GM18505 (cell line): ENCODE data around the gene TOPORS.

Experiments used
- ATAC-seq: cut with Tn5 transposase; IDR thresholded peaks from one replicate; pipeline ENCODE4 v1.9.1; 2021; ENCODE audit not compliant: unreplicated experiment
- POLR2A ChIP-seq: IDR thresholded peaks from 4 replicates; pipeline ENCODE4 v1.6.1; 2011; ENCODE audit warnings: borderline replicate concordance; ENCODE audit not compliant: insufficient read depth, insufficient read length; ENCODE audit errors: extremely low read depth

TOPORS gene

DNA sequence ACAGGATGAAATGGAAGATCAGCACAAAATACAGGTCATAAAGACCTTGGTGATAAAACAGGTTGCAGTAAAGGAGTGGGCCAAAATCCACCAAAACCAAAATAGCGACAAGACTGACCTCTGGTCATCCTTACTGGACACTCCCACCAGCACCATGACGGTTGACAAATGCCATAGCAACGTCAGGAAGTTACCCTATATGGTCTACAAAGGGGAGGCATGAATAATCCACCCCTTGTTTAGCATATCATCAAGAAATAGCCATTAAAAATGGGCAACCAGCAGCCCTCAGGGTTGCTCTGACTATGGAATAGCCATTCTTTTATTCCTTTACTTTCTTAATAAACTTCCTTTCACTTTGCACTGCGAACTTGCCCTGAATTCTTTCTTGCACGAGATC lies 26.6 kb upstream of the TOPORS start:
- no peak for ATAC-seq
- TF ChIP-seq POLR2A = no peak

DNA sequence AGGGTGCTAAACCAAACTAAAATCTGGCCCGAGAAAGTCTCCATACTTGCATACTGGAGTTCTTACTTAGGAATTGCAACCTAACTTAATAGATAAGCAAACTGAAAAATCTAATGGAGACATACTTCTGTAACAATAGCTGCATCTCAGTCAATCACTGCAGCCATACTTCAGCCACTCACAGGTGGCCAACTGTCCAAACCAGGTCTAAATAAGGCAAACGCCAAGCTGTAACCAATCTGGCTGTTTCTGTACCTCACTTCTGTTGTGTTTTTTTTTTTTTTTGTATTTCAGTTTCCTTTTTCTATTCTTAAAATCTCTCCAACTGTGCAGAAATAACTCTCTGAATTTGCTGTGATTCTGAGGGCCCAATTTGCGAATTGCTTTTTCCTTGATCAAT lies 24.9 kb upstream of the TOPORS start:
- ATAC-seq = no peak
- TF ChIP-seq POLR2A = no peak

DNA sequence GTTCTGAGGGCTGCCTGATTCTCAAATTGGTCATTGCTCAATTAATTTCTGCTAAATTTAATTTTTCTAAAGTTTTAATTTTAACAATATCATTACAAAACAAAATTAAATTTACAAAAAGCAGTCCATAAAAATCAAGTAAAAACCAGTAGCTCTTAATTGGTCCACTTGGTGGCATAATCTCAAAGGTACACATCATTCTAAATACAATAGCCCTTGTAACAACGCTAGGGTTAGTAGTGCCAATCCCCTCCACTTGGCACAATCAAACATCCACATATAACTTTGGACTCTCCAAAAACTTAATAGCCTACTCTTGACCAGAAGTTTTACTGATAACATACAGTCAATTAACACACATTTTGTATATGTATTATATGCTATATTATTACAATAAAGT lies 22.5 kb upstream of the TOPORS start:
- no peak for ATAC-seq

DNA sequence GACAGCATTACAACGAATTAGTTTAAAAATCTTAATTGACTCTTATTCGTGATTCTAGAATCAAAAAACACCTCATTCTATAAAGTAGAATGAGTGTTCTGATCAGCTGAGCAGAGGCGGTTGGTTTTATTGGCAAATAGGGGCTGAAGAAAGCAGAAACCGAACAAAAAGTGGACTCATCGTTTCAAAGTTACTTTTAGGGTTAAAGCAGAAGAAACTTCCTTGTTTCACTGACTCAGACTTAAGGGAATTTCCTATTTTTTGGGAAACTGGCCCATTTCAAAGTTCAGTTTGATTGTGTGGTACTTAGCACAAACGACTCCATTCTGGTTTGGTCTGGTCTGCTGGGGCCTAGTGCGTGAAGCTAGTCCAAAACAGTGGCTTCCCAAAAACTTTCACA lies 21.4 kb upstream of the TOPORS start:
- no peak for TF ChIP-seq POLR2A
- no peak for ATAC-seq

More for the DNA sequence above, 22.5 kb upstream of the TOPORS start:
- TF ChIP-seq POLR2A = no peak

DNA sequence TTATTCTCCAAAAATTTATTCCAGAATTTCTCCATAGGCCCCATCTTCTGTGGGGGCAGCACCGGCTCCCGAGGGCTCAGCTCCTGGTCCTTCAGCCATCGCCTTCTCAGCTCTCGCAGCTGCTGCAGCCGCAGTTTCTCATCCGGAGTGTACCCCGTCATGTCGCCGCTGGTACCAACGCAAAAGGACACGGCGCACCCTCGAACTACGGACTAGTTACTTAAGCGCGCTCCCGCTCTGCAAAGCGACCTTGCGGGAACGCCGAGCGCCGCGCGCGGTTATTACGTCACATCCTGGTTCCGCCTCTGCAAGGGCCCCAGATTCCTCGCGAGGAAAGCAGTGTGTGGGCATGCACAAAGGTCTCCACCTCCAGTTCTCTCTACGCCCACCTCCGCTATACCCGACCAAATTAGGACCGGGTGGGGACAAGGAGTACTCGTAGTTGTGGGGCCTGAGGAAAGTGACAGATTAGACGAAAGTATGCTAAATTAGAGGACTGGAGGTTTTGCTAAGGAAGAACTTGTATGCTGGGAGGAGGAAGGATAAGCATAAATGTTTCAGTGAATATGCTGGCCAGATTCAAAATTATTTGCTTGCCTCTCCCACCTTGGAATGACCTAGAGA lies 20.6 kb upstream of the TOPORS start, which contains the start of gene NDUFB6:
TSS of gene NDUFB6 (minus strand) at position 260 of the 624 bp plus-strand sequence. CDS start at position 161, 99 bp downstream.
- peak; percentile 78 for TF ChIP-seq POLR2A
- peak; percentile 85 for ATAC-seq

DNA sequence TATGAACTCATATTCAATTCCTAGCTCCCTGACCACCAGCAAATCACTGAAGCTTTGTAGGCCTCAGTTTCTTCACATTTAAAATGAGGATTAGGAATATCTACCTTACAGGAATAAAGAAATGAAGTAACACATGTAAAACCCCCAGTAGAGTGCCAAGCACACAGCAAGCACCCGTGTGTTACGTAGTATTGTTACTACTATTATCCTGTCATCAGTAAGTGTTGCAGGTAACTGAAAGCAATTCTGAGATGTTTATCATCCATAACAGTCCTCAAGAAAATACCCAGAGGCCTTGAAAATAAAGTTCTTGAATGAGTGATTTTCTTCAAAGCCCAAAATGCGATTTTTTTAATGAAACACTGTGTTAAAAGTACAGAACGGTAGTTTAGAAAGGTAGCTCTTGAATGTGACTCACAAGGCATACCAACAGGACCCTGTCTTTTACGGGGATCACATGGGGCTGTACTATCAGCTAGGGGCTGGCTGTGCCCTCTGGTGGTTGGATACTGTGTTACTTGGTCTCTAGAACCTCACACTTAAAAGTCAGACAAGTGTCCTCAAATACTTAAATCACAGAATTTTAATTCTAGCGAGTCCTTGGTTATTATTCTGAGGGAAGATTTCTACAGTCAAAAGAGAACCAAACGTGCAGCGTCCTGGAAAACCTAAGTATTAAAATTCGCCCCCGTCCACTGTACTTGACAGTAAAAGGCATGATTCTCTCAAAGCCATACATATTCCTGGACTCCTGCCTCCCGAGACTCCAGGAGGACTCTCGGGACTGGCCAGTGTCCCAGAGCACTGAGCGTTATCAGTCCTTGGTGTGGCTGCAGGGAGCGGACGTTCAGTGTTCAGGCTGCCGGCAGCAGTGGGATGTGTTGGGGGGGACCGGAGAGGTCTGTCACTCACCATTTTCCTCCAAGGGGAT lies 19.8 kb upstream of the TOPORS start:
- no peak for TF ChIP-seq POLR2A
- peak; percentile 85 for ATAC-seq

DNA sequence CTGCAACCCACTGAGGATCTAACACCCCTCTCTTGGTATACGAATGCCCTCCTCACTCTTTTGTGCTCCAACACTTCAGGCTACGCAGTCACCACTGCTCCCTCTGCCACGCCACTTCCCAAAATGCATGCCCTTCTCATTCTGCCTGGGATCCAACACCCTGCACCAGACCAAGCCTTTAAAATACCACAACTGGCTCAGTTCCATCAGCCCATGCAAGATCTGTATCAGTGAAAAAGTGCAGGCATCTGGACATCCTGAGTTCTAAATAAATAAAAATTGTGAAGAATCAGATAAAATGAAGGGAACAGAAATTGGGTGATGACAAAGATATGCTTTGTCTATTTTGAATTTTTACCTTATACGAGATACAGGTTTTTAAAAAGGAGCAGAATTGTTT lies 17.9 kb upstream of the TOPORS start:
- no peak for TF ChIP-seq POLR2A

DNA sequence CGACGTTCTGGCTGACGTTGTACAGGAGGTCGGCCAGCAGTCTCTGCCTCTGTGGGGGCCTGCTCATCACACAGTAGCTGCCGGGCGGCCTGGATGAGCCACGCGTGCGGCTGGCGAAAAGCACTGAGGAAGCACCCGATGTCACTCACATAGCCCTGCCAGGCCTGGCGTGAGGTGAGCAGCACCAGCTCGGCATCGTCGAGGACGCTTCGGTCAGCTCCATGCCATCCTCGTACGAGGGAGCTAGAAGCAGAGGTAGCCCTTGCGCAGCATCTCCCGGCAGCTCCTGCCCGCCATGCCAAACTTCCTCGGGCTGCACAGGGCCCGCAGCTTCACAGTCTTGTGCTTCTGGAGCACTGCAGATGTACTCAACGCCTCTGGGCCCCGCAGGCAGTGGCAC lies 14.4 kb upstream of the TOPORS start:
- ATAC-seq = no peak
- no peak for TF ChIP-seq POLR2A

More for the DNA sequence above, 17.9 kb upstream of the TOPORS start:
- ATAC-seq = no peak

DNA sequence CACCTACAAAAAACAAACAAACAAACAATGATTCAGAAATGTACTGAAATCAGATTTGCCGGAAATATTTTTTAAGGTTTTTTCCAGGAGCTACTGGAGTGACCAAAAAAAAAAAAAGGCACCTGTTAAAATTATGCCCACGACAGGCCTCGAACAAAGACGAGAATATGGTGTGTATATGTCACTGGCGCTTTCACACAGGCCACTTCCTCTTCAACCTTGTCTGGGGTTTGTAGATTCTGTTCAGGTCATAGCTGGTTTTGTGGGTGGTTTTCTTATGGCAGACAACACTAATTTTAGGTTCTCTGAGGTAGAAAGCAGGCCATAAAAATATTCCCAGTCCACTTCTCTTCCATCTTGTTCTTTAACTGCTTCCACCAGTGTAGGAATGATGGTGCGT lies 13.6 kb upstream of the TOPORS start:
- ATAC-seq = no peak
- no peak for TF ChIP-seq POLR2A

DNA sequence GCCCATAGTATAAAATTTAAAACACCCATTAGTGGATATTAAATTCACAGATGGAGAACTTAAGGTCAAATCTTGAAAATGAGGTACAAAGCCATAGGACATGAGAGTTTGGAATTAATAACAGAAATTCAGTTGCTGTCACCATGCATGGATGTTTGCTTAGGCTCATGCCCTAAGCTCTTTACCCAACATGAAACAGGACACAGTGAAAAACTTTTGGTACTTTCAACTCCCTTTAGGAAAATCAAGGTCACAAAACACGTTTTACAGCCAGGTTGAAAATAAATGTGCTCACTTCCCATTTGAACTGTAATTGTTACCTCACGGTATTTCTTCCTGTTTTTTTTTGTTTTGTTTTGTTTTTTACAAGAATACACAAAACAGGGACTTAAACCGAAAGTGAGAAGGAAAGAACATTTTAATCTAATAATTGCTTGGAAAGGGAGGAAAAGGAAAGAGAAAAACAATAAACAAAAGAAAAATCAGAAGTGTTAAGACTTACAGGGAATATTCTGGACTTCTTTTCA lies 6.1 kb upstream of the TOPORS start:
- no peak for TF ChIP-seq POLR2A
- ATAC-seq = no peak

DNA sequence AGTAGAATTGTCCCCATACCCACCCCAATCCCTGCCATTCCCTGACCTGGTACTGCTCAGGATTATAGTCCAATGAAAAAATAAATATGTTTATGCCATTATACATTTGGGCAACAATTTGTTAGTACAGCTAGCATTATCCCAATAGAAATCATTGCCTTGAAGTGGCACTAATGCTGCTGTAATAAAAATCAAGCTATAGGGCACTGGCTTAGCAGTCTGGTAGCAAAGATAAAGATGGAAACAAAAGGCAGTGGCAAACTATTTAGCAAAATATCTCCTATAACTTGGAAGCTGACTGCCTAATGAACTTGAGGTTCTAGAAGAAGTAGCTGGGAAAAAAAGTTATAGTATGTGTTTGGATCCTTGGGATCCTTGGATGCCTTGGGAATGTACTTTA lies 2.2 kb upstream of the TOPORS start:
- ATAC-seq = no peak
- TF ChIP-seq POLR2A = no peak

DNA sequence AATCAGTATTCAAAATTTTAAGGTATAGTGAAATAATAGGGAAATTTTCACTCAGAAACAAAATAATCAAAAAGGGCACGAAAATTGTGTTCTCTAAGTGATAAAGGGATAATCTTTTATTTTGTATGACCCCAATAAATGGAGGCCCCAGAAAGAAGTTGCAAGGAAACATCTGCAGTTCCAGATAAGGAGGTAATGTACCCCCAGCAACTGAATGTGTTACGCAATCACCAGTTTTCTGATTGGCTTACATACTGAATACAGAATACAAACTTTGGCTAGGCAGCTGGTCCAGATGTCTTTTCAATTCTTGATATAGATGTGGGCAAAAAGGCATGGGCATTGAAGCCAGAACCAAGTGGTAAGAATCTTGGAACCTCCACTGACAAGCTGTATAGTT lies 1.7 kb upstream of the TOPORS start:
- no peak for ATAC-seq
- no peak for TF ChIP-seq POLR2A

DNA sequence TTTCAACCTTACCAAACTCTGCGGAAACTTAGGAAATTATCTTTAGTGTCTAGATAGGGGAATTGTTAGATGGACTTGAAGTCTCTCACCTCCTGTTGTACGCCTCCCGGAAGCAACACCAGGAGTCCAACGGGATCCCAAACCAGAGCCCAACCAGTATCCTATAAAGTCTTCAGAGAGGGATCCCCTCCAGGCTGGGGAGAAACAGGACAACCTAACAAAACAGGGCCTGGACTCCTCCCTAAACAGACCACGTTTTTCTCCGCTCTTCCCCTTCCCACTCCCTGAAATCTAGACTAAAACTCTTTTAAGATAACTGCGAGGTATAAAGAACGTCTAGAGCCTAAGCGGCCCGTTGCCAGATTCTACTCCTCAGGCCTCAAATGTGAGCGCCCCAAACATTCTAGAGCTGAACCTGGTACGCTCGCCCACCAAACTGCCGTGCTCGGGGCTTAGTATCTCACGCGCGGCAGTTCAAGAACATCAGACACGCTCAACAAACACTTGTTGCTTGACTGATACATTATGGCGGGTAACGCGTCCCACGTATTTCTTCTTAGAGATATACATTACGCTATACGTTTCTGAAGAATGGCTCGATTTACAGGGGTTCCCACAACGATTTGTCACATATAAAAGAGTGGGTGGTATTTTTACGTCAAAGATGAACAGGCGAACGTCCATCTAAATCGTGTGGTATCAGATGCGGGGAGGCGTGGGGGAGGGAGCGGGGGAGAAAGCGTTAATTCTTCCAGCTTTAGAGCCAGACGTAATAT lies 922 bp downstream of the TOPORS start:
- ATAC-seq = peak; percentile 8
- no peak for TF ChIP-seq POLR2A
